Fibroblast of skin of right quadriceps (primary cell): ENCODE data around the gene PPFIBP1.
"Not testable (repeated sequence)": the region's sequence is repeated elsewhere in the genome, so short reads cannot be mapped to it uniquely, and the experiment has no call there.

Experiments
- DNase-seq: peaks from one replicate; pipeline ENCODE4 v3.0.0-alpha.2; 2013

PPFIBP1 gene

GRCh38 chr12:27595231-27595642 is 71.2 kb downstream of the PPFIBP1 start:
- DNase-seq: peak; percentile 89

GRCh38 chr12:27598866-27599265 is 74.9 kb downstream of the PPFIBP1 start:
- not testable (repeated sequence) for DNase-seq

- DNase-seq: not testable (repeated sequence)
Observed at GRCh38 chr12:27601056-27601828, 77.2 kb downstream of the PPFIBP1 start.

- DNase-seq: no peak
Observed at GRCh38 chr12:27602516-27602915, 78.5 kb downstream of the PPFIBP1 start.

DNA sequence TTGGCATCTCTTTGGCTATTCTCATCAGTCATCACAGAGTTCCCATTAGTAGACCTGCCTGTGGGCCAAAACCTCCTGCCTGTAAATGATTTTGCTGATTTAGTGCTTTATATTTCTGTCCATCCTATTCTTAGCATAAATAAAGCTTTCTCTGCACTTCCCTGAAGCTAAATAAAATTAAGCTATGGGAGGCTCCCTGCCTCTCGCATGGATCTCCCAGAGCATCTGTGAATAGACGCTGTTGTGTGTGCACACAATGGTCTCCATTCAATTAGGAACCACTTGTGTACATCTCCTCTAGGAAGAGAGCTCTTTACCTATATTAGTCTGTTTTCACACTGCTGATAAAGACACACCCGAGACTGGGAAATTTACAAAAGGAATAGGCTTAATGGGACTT is 80.4 kb downstream of the PPFIBP1 start:
- DNase-seq: no peak

DNA sequence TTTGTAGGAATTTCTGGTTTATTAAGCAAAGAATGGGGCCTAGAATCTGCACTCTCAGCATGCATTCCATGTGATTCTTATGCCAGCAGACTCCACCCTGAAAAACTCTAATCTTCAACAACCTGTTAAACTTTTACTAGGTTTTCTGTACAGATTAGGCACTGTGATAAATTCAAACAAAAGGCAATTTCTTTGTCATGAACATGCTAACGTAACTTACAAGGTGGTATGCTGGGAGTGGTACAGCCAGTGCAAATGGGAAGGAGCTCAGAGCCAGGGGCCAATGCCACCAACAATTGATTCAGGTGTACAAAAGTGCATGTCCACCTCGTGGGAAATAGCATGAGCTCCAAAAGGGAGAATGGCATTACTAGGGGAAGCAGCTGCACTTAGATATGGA is 83.0 kb downstream of the PPFIBP1 start:
- DNase-seq: no peak

- no peak for DNase-seq
Observed at GRCh38 chr12:27607591-27607990, 83.6 kb downstream of the PPFIBP1 start.

- DNase-seq: no peak
Observed at GRCh38 chr12:27608890-27609289, 84.9 kb downstream of the PPFIBP1 start.

DNA sequence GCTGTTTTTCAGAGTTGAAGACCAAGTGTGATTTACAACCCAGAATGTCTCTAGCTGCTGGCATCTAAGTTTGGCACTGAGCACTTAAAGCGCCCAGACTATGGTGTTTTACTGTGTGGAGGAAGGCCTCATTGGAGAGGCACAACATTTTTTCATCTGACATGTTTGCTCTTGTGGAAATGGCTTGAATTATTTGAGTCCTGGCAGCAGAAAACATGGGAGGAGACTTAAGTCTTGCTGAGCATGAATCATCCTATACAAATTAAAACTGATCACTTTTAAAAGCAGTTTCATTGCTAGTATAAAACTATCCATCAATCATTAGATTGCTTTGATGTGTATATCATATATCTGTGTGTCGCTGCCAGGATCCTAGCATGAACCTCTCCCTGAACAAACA is 86.4 kb downstream of the PPFIBP1 start:
- DNase-seq: peak; percentile 66

GRCh38 chr12:27614386-27614785 is 90.4 kb downstream of the PPFIBP1 start:
- no peak for DNase-seq

DNA sequence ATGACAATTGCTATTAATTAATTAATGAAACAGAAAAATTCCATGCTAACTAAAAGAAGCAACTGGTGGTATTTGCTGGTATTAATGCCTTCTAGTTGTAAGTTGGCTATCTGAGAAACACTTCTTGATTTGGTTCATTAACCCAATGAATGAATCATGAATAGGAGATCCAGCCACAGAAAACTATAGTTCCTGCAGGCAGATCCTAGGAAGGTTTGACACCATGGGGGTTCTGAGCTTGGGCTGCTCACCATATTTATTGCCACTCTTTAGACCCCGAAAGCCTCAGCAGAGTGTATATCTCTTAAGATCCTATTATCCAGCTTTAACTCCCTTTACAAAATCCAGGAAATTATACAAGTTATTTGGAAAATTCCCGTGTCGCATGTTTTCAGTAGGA is 90.9 kb downstream of the PPFIBP1 start:
- no peak for DNase-seq

DNA sequence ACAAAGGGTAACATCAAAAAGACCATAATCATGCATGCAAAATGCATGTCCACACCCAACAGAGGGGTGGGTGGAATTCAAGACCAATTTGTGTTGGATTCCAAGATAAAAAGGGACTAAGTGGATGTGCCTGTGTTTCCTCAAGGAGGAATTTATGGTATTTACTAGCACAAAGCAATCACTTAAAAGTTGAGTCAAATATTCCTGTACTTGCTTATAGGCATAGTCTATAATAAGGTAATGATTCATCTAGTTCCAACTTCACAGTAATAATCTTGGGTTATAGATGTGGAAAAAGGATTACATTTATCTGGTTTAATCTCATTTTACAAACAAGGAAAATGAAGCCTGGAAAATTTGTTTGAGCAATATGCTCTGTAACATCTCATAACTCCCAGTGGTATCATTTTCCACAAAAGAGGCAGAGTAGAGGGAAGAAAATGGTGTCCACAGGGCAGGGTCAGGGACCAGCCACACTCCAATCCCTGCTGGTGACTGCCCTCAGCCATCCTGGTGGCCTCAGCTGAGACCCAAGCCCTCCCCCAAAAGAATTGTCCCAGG is 91.4 kb downstream of the PPFIBP1 start:
- DNase-seq: peak; percentile 83

DNA sequence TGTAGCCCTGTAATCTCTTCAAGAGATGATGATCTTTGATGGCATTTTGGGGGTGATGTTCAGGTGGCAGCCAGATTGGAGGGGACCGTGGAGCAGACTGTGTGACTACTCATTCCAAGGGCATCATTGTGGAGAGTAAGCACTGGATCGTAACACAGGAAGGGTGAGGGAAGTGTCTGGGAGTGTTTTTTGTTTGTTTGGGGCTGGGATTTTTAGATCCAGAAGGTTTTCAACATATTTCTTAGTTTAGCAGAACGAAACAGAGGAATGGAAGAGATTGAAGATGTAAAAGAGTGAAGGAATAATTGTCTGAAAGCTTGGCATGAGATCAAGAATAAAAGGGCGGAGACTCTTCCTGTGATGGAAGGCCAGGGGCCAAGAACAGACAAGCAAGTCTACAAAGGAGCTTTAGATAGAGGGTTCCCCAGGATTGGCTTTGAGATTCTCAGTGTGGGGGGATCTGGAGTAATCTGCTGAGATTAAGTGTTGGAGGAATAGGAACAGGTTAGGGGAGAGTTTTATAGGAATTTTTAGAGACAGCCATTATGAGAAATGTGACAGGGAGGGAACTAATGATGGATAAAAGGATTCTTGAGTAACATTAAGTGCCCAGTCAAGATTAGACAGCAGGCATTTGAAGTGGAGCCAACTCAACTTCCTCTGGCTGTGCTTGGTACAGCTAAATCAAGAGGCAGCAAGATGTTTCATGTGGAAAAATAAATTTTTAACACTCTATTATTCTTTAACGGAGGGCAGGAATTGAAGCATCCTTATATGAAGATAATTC is 92.5 kb downstream of the PPFIBP1 start:
- no peak for DNase-seq

DNA sequence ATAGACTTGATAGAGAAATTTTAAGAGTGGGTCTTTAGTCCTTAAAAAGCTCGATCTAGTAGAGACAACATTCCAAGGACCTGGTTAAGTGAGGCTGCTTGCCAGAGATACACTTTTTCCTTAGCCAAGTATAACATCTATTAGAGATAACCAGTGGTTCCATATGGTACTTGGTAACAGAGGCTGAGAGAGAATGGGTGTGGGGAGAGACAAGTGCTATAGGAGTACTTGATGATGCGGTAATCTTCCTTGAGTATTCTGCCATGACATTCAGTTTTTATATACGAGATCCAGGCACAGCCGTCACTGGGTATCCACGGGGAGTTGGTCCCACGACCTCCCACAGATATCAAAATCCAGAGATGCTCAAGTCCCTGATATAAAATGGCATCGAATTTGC is 94.8 kb downstream of the PPFIBP1 start:
- no peak for DNase-seq

GRCh38 chr12:27619308-27619707 is 95.3 kb downstream of the PPFIBP1 start:
- peak; percentile 94 for DNase-seq

DNA sequence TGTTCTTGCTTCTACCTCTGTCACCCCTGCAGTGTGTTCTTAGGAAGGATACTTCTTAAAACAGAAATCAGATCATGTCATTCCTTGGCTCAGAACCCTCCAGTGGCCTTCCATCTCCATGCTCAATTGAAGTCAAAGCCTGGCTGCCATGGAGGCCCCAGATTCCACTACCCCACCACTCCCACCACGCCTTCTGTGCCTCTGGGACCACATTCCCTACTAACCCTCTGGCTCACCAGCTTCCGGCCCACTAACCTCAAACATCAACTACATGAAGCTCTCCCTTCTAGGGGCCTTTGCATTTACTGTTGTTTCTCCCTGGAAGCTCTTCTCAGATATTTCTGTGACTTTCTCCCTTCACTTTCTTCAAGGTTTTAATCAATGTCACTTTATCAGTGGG is 96.1 kb downstream of the PPFIBP1 start:
- DNase-seq: no peak

- no peak for DNase-seq
Observed at GRCh38 chr12:27622436-27623195, 98.6 kb downstream of the PPFIBP1 start.

GRCh38 chr12:27623645-27624044 is 99.6 kb downstream of the PPFIBP1 start:
- peak; percentile 24 for DNase-seq

- DNase-seq: no peak
Observed at GRCh38 chr12:27624586-27624985, 100.6 kb downstream of the PPFIBP1 start.

DNA sequence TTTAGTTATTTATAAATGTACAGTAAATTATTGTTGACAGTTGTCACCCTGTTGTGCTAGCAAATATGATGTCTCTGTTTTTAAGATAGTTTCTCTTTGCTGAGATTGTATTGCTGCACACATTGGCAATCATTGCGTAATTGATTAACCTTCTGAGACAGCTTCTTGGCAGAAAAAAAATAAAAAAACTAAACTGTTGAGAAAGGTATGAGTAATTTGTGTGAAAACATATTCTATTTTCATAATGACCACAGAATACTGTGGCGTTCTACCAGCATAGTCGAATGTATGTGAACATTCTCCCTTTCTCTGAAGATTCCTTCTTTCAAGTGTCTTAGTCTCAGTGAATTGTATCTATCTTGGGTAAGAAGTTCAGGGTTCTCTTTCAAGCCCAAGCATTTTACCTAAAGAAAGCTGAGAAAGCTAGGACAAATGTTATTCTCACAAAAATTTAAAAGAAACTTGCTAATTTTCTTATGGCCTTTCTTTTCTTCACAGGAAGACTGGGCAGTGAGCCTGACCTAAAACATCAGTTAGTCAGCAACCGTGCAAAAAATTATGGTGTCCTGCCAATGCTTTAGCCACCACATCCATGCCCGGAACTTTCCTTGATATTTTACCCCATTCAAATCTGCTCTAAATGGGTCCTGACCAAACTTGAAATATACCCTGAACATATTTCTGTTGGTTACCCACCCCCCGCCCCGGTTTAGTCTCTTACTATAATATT is 103.3 kb downstream of the PPFIBP1 start:
- DNase-seq: peak; percentile 80

GRCh38 chr12:27627853-27628469 is 104.0 kb downstream of the PPFIBP1 start:
- DNase-seq: not testable (repeated sequence)

DNA sequence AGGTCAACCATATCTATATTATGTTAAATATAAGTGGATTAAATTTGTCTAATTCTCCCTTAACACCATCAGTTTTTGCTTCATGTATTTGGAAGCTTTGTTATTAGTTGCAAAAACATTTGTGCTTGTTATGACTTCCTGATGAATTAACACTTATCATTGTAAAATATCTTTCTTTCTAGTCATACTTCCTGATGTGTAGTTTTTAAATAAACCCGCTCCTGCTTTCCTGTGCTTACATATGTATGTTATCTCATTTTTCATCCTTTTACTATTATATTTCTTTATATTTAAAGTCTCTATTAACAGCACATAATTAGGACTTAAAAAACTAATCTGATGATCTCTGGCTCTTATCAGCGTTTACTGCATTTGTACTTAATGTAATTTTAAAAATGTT is 106.2 kb downstream of the PPFIBP1 start:
- DNase-seq: not testable (repeated sequence)
